Measurements from ENCODE around the gene TCAP.

Gene TCAP

DNA sequence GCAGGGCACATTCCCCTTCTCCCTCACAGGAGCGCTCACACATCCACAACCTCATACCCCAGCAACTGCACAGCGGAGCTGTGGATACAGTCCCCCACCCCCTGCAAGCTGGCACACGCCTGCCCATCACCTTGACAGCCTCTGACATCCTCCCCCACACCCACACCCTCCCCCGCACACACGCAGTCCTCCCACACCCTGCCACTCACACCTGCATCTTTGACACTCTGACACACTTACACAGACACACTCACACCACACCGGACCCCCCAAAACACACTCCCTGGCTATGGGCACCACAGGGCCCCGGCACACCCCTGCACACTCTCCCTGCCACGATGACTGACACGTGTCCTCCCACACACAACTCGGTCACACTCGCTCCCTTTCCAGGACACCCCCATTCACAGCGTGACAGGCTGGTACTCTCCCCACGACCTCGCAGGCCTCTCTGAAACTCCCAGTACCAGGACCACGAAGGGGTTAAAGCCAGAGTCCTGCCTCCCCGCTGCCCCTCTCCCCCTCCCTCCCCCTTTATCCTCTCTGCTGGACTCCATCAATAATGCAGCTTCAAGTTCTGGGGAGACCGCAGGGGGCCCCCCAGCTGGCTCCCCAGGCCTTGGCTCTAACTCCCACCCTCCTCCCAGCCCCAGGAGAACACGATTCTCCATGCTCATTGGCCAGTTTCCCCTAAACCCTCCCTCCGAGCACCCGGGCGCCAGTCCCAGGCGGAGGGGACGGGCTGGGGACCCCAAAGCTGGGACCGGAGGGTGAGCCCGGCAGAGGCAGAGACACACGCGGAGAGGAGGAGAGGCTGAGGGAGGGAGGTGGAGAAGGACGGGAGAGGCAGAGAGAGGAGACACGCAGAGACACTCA lies 38.7 kb upstream of the TCAP start, which contains the start of gene PPP1R1B:
TSS of gene PPP1R1B (plus strand) at position 782 of the 876 bp plus-strand sequence. CDS start 441 bp downstream, outside the sequence.
- H2BK12ac ChIP-seq (ENCODE audit: low read length) = no peak within 1 kb of the TSS

GRCh38 chr17:39627047-39627711 lies 38.0 kb upstream of the TCAP start:
- H3K23ac ChIP-seq (ENCODE audit: low read length) = no peak overlapping the region
- H2BK120ac ChIP-seq (ENCODE audit: insufficient read depth, low read length, poor library complexity) = no peak overlapping the region
- no peak overlapping the region for H2AK5ac ChIP-seq (ENCODE audit: low read length)
- H4K8ac ChIP-seq (ENCODE audit: low read depth, low read length) = no peak overlapping the region
- no peak overlapping the region for H3K27ac ChIP-seq (ENCODE audit: low read depth, low read length)
- H3K9me3 ChIP-seq (ENCODE audit: insufficient read depth, low read depth, low read length) = no peaks in the 10 kb centered on the region
- no peak overlapping the region for H3K14ac ChIP-seq (ENCODE audit: low read length)
- H2BK5ac ChIP-seq (ENCODE audit: low read depth, low read length, poor library complexity) = no peak overlapping the region
- DNase-seq = no peak
- no peak overlapping the region for H2AFZ ChIP-seq (ENCODE audit: insufficient read depth, low read length, poor library complexity)
- H4K12ac ChIP-seq (ENCODE audit: low read depth, low read length) = no peak overlapping the region
- peaks cover 8 to 13% of the 10 kb centered on the region in 2 experiments for H3K4me1 ChIP-seq (ENCODE audit: control insufficient read depth in 1 of 2, insufficient read depth in 2 of 2, low read length in 2 of 2)
- H3K79me1 ChIP-seq (ENCODE audit: low read length) = peaks cover 3% of the 10 kb centered on the region
- H3K36me3 ChIP-seq (ENCODE audit: control insufficient read depth in 1 of 2, insufficient read depth in 2 of 2, low read length in 2 of 2) = no peaks in the 10 kb centered on the region
- H3K79me2 ChIP-seq (ENCODE audit: control insufficient read depth, insufficient read depth, low read length, poor library complexity) = no peaks in the 10 kb centered on the region
- peak overlapping the region; percentile 42 for H3K4me2 ChIP-seq (ENCODE audit: low read length)
- no peak overlapping the region for H3K4ac ChIP-seq (ENCODE audit: low read depth, low read length)
- H3K18ac ChIP-seq (ENCODE audit: low read length) = no peak overlapping the region
- peaks cover 39% of the 10 kb centered on the region for H3K27me3 ChIP-seq (ENCODE audit: insufficient read depth, low read length)
- no peak overlapping the region for H4K91ac ChIP-seq (ENCODE audit: low read depth, low read length)
- no CpG with 5 or more reads among the region's 72 CpGs for WGBS (ENCODE audit: extremely low coverage, insufficient coverage, insufficient read length)
- no peak overlapping the region for H3K9ac ChIP-seq (ENCODE audit: low read length)
- no peak overlapping the region for H2BK12ac ChIP-seq (ENCODE audit: low read length)
- no peak overlapping the region for H3K4me3 ChIP-seq (ENCODE audit: low read depth, low read length)

More for the DNA sequence above, 38.7 kb upstream of the TCAP start, which contains the start of gene PPP1R1B:
- DNase-seq = no peak
- WGBS (ENCODE audit: extremely low coverage, insufficient coverage, insufficient read length) = no CpG with 5 or more reads among the region's 29 CpGs
- no peak within 1 kb of the TSS for H4K8ac ChIP-seq (ENCODE audit: low read depth, low read length)
- H2BK5ac ChIP-seq (ENCODE audit: low read depth, low read length, poor library complexity) = no peak within 1 kb of the TSS
- H3K27me3 ChIP-seq (ENCODE audit: insufficient read depth, low read length) = peaks cover 39% of the 10 kb centered on the region
- no peak within 1 kb of the TSS for H3K23ac ChIP-seq (ENCODE audit: low read length)
- H2AFZ ChIP-seq (ENCODE audit: insufficient read depth, low read length, poor library complexity) = no peak within 1 kb of the TSS
- H2AK5ac ChIP-seq (ENCODE audit: low read length) = no peak within 1 kb of the TSS
- peaks cover 3 to 8% of the 10 kb centered on the region in 2 experiments for H3K4me1 ChIP-seq (ENCODE audit: control insufficient read depth in 1 of 2, insufficient read depth in 2 of 2, low read length in 2 of 2)
- no peak within 1 kb of the TSS for H3K4me3 ChIP-seq (ENCODE audit: low read depth, low read length)
- H3K14ac ChIP-seq (ENCODE audit: low read length) = no peak within 1 kb of the TSS
- no peak within 1 kb of the TSS for H3K18ac ChIP-seq (ENCODE audit: low read length)
- H4K12ac ChIP-seq (ENCODE audit: low read depth, low read length) = no peak within 1 kb of the TSS
- no peak within 1 kb of the TSS for H2BK120ac ChIP-seq (ENCODE audit: insufficient read depth, low read length, poor library complexity)
- no peak within 1 kb of the TSS for H3K4ac ChIP-seq (ENCODE audit: low read depth, low read length)
- H3K36me3 ChIP-seq (ENCODE audit: control insufficient read depth in 1 of 2, insufficient read depth in 2 of 2, low read length in 2 of 2) = no peaks in the 10 kb centered on the region
- H3K79me1 ChIP-seq (ENCODE audit: low read length) = no peaks in the 10 kb centered on the region
- H3K79me2 ChIP-seq (ENCODE audit: control insufficient read depth, insufficient read depth, low read length, poor library complexity) = no peaks in the 10 kb centered on the region
- no peak within 1 kb of the TSS for H3K27ac ChIP-seq (ENCODE audit: low read depth, low read length)
- H3K9ac ChIP-seq (ENCODE audit: low read length) = no peak within 1 kb of the TSS
- H3K4me2 ChIP-seq (ENCODE audit: low read length) = peak within 1 kb of the TSS; percentile 42
- H4K91ac ChIP-seq (ENCODE audit: low read depth, low read length) = no peak within 1 kb of the TSS
- no peaks in the 10 kb centered on the region for H3K9me3 ChIP-seq (ENCODE audit: insufficient read depth, low read depth, low read length)

DNA sequence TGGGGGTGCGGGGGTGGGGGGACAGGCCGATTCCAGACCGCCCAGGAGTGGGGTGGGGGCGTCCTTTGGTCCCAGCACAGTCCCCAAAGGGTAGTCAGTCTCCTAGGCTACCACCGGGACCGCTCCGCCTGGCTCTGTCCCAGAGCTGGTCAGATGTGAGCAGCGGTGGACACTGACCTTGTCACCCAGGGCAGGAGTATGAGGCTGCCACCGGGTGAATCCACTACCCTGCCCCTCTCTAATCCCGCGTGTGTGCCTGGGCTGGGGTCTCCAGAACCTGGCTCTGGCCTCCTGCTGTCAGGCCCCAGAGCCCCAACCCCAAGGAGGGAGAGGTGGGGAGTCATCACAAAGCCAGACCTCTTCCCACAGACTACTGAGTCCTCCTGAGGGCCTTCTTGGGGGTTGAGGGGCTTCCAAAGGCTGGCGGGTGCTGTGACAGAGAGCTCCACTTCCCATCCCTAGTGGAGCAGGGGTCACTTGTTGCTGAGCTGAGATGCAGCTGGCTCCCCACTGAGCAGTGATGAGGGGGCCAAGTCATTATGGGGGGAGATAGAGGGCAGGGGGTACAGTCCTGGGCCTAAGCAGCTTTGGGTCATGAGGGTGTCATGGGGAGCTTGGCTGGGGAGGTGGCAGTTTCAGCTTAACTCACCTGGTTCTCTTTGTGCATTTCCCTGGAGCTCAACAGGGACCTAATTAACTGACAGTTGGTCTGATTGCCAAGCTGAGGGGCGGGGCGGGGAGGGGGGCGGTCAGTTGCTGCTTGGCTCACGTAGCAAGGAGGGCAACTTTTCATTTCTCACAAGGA lies 37.2 kb upstream of the TCAP start:
- H4K12ac ChIP-seq (ENCODE audit: low read depth, low read length) = no peak overlapping the region
- peaks cover 39% of the 10 kb centered on the region for H3K27me3 ChIP-seq (ENCODE audit: insufficient read depth, low read length)
- DNase-seq = no peak
- H3K4me1 ChIP-seq (ENCODE audit: control insufficient read depth in 1 of 2, insufficient read depth in 2 of 2, low read length in 2 of 2) = peaks cover 8 to 13% of the 10 kb centered on the region in 2 experiments
- H3K4me2 ChIP-seq (ENCODE audit: low read length) = no peak overlapping the region
- no peak overlapping the region for H2BK120ac ChIP-seq (ENCODE audit: insufficient read depth, low read length, poor library complexity)
- no peaks in the 10 kb centered on the region for H3K79me2 ChIP-seq (ENCODE audit: control insufficient read depth, insufficient read depth, low read length, poor library complexity)
- no peak overlapping the region for H3K27ac ChIP-seq (ENCODE audit: low read depth, low read length)
- no peak overlapping the region for H3K4me3 ChIP-seq (ENCODE audit: low read depth, low read length)
- H3K36me3 ChIP-seq (ENCODE audit: control insufficient read depth in 1 of 2, insufficient read depth in 2 of 2, low read length in 2 of 2) = no peaks in the 10 kb centered on the region
- H3K79me1 ChIP-seq (ENCODE audit: low read length) = peaks cover 3% of the 10 kb centered on the region
- no peak overlapping the region for H3K14ac ChIP-seq (ENCODE audit: low read length)
- H3K9me3 ChIP-seq (ENCODE audit: insufficient read depth, low read depth, low read length) = no peaks in the 10 kb centered on the region
- no peak overlapping the region for H3K9ac ChIP-seq (ENCODE audit: low read length)
- no peak overlapping the region for H4K8ac ChIP-seq (ENCODE audit: low read depth, low read length)
- no CpG with 5 or more reads among the region's 16 CpGs for WGBS (ENCODE audit: extremely low coverage, insufficient coverage, insufficient read length)
- no peak overlapping the region for H3K18ac ChIP-seq (ENCODE audit: low read length)
- no peak overlapping the region for H2AFZ ChIP-seq (ENCODE audit: insufficient read depth, low read length, poor library complexity)
- H2BK5ac ChIP-seq (ENCODE audit: low read depth, low read length, poor library complexity) = no peak overlapping the region
- no peak overlapping the region for H3K23ac ChIP-seq (ENCODE audit: low read length)
- no peak overlapping the region for H2AK5ac ChIP-seq (ENCODE audit: low read length)
- H4K91ac ChIP-seq (ENCODE audit: low read depth, low read length) = no peak overlapping the region
- no peak overlapping the region for H3K4ac ChIP-seq (ENCODE audit: low read depth, low read length)
- H2BK12ac ChIP-seq (ENCODE audit: low read length) = no peak overlapping the region
